Endothelial cell of umbilical vein (primary cell): ENCODE results near the gene PHLPP1. TPM values are rescaled to one million over a fixed set of nuclear protein-coding genes. Genes with fewer than 3 reads are reported as not detected.
A peak's percentile ranks its signal among the peaks of the same experiment; 100 is the strongest.

Experiments used
- BruUV-seq: library from RNA; stranded (reverse); fragments of 400-500 nt; replicated peaks from 2 replicates; lab custom pipeline; 2021; lab: Mats Ljungman, UMichigan
- CTCF ChIA-PET: fragments of 300-600, 350-600 bp; sonication (Branson Sonifier 250); formaldehyde crosslinking; loops from one replicate; lab custom pipeline; 2021; ENCODE audit warnings: antibody characterized with exemption, inconsistent platforms; lab: Charles Lee
- POLR2A ChIA-PET: fragments of 300-600, 350-600 bp; sonication (Branson Sonifier 250); formaldehyde crosslinking; loops from one replicate; lab custom pipeline; 2021; ENCODE audit warnings: antibody characterized with exemption, inconsistent platforms; lab: Charles Lee
- DNase-seq: peaks from one replicate; pipeline ENCODE4 v3.0.0-alpha.2; 2011; ENCODE audit warnings: low read depth, low spot score
- FAIRE-seq: peaks from 2 replicates; lab custom pipeline; 2011; peaks lifted over from hg19 to GRCh38; lab: Jason Lieb, UNC
- H2AFZ ChIP-seq: 2 replicates; pipeline ENCODE4 v1.6.0; 2012; ENCODE audit warnings: low read depth, low read length, control low read depth, inconsistent platforms
- H3K27ac ChIP-seq: 2 replicates; pipeline ENCODE4 v1.5.1; 2011; ENCODE audit warnings: low read depth, mild to moderate bottlenecking, control low read depth, low read length, moderate library complexity; ENCODE audit not compliant: insufficient read depth
- H3K27me3 ChIP-seq, 2 experiments: 2 replicates each; pipeline versions ENCODE4 v1.6.0 to v1.6.1; 2011; ENCODE audit warnings: low read length in 2 of 2, mixed read lengths in 1 of 2; ENCODE audit not compliant: control insufficient read depth in 2 of 2, insufficient read depth in 2 of 2
- H3K36me3 ChIP-seq, 2 experiments: 2 replicates in 1 of 2; 3 replicates in 1 of 2; pipeline ENCODE4 v1.5.1; 2011; ENCODE audit warnings: low read length in 2 of 2, mild to moderate bottlenecking in 1 of 2, moderate library complexity in 1 of 2; ENCODE audit not compliant: control insufficient read depth in 2 of 2, insufficient read depth in 2 of 2; ENCODE audit errors: extremely low read depth in 1 of 2
- H3K4me1 ChIP-seq: 3 replicates; pipeline ENCODE4 v1.5.1; 2011; ENCODE audit warnings: mild to moderate bottlenecking, low read length; ENCODE audit not compliant: control insufficient read depth, insufficient read depth; ENCODE audit errors: extremely low read depth
- H3K4me2 ChIP-seq: 2 replicates; pipeline ENCODE4 v1.6.1; 2011; ENCODE audit warnings: low read length, control low read depth, mixed read lengths; ENCODE audit not compliant: insufficient read depth
- H3K4me3 ChIP-seq, 3 experiments: fragments of 200-600 bp in 1 of 3; sonication (generic), shearing (Covaris generic) in 1 of 3; replicated peaks in 1 of 3; 2 replicates each; pipeline ENCODE4 v1.5.1; 2011 to 2016; ENCODE audit warnings: control low read depth in 3 of 3, low read length in 3 of 3, mild to moderate bottlenecking in 2 of 3, inconsistent platforms in 1 of 3, low read depth in 1 of 3, moderate library complexity in 1 of 3; ENCODE audit not compliant: insufficient read depth in 1 of 3
- H3K79me2 ChIP-seq: 2 replicates; pipeline ENCODE4 v1.6.0; 2012; ENCODE audit warnings: low read length, inconsistent platforms; ENCODE audit not compliant: control insufficient read depth, insufficient read depth
- H3K9ac ChIP-seq: replicated peaks from 2 replicates; pipeline ENCODE3; 2011; ENCODE audit warnings: low read length, control low read depth; ENCODE audit not compliant: insufficient read depth; ENCODE audit errors: extremely low read depth
- H3K9me1 ChIP-seq: replicated peaks from 3 replicates; pipeline ENCODE4 v1.6.0; 2011; ENCODE audit warnings: mild to moderate bottlenecking, low read length; ENCODE audit not compliant: control insufficient read depth, insufficient read depth; ENCODE audit errors: extremely low read depth
- H3K9me3 ChIP-seq: replicated peaks from 2 replicates; pipeline ENCODE4 v1.5.1; 2012; ENCODE audit warnings: low read length, inconsistent platforms; ENCODE audit not compliant: control insufficient read depth, insufficient read depth
- H4K20me1 ChIP-seq: replicated peaks from 2 replicates; pipeline ENCODE3; 2011; ENCODE audit warnings: mild to moderate bottlenecking, low read length; ENCODE audit not compliant: control insufficient read depth, insufficient read depth; ENCODE audit errors: extremely low read depth
- CTCF ChIP-seq, 2 donors: IDR thresholded peaks; 1 replicate in 1 of 2; 2 replicates in 1 of 2; pipeline ENCODE4 v1.5.1; 2011; ENCODE audit warnings: low read length in 2 of 2, mild to moderate bottlenecking in 2 of 2, moderate library complexity in 2 of 2, control low read depth in 1 of 2, inconsistent platforms in 1 of 2, low read depth in 1 of 2; ENCODE audit not compliant: insufficient read depth in 1 of 2; ENCODE audit errors: extremely low read depth in 1 of 2
- EZH2 ChIP-seq: IDR thresholded peaks from 2 replicates; pipeline ENCODE4 v1.6.1; 2012; ENCODE audit warnings: borderline replicate concordance, low read depth, mild to moderate bottlenecking, moderate library complexity, low read length, inconsistent platforms; ENCODE audit not compliant: severe bottlenecking
- GATA2 ChIP-seq: IDR thresholded peaks from 2 replicates; pipeline ENCODE4 v1.7.0; 2011; ENCODE audit warnings: low read depth, mild to moderate bottlenecking, moderate library complexity, mixed read lengths, low read length; ENCODE audit not compliant: insufficient read length, insufficient read depth
- JUN ChIP-seq: IDR thresholded peaks from 2 replicates; pipeline ENCODE4 v1.6.1; 2011; ENCODE audit warnings: borderline replicate concordance, low read depth; ENCODE audit not compliant: insufficient read length, insufficient read depth
- MYC ChIP-seq: IDR thresholded peaks from one replicate; pipeline ENCODE4 v1.6.1; 2011; ENCODE audit warnings: mild to moderate bottlenecking, low read depth, low read length
- POLR2A ChIP-seq: IDR thresholded peaks from 2 replicates; pipeline ENCODE4 v1.6.1; 2012; ENCODE audit warnings: low read depth, mild to moderate bottlenecking, control low read depth, low read length
- POLR2AphosphoS5 ChIP-seq: IDR thresholded peaks from 2 replicates; pipeline ENCODE4 v1.6.1; 2012; ENCODE audit warnings: low read depth, mild to moderate bottlenecking, control low read depth, low read length, moderate library complexity; ENCODE audit not compliant: insufficient read depth
- dilution Hi-C: fragments of 300-500 bp; cut with MboI; formaldehyde crosslinking; loops from one replicate; pipeline ENCODE4 v1.15.0; 2019; ENCODE audit warnings: low sequenced_read_pairs; ENCODE audit not compliant: extremely low pct_ligation_motif_present
- intact Hi-C: fragments of 100-400 bp; cut with micrococcal nuclease; formaldehyde crosslinking; loops from one replicate; pipeline ENCODE4 v1.10.0; 2022
- polyA plus RNA-seq, 4 experiments: library from polyadenylated mRNA; depleted of rRNA in 3 of 4; stranded (reverse) in 3 of 4; unstranded in 1 of 4; fragments of >200 nt; gene quantifications; 2 replicates each; pipeline versions ENCODE4 v1.2.1 to v1.2.3, GENCODE V29; 2011 to 2012; ENCODE audit warnings: missing spikeins in 1 of 4
- total RNA-seq: library from RNA; stranded (reverse); gene quantifications from 2 replicates; pipeline ENCODE4 v1.2.3, GENCODE V29; 2021
- TF ChIP-seq, protein P1 (sequence below): IDR thresholded peaks from 2 replicates; pipeline ENCODE4 v1.6.1; 2011; ENCODE audit not compliant: insufficient read depth, insufficient read length

PHLPP1 gene
- total and polyA plus RNA-seq, 2 donors (not counting 3 experiments of a cell fraction or from before 2014, with no cell fraction given): 4.0 to 10.8 TPM

DNA sequence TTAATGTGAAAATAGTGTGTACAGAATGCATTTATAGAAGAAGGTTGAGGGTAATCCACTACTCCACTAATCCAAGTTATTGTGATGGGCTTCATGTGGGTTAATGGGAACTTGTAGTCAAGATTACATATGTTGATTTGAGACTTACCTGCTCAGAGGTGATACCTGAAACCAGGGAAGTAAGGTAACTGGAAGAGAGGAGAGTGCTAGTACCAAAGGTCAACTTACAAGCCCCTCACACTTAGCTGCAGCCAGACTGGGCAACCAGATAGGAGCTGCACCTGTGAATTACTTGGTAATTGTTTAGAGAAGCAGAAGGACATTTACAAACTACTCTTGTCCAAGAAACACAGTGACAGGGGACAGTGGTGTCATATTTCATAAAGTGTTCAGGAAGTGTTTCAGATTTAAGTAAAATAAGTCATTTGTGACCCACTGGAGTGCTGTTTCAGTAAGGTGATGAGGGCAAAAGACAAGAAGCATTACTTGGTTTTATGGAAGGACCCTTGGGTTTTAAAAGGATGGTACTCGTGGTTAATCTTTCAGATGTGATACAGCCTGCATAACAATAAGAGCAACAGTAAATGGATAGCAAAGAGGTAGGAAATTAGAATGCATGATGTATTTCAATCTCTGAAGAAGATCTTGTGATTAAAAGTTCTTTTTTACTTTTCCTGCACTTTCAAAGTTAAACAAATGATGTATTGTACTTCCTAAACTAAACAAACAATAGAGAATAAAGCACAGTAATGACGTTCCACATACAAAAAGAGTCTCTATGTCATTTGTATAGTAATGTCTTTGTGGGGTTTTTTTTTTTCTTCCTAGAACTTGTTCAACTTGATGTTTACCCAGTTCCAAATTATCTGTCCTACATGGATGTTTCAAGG lies 189.3 kb downstream of the PHLPP1 start:
- H3K9ac ChIP-seq: no peak overlapping the region
- H3K9me1 ChIP-seq: no peaks in the 10 kb centered on the region
- no peaks in the 10 kb centered on the region for H3K79me2 ChIP-seq
- H2AFZ ChIP-seq: no peak overlapping the region
- peak; percentile 34 for DNase-seq
- H3K9me3 ChIP-seq: no peaks in the 10 kb centered on the region
- no TSS peak for BruUV-seq
- CTCF ChIA-PET: interaction anchor here (0.5 to 1.5 kb wide), 4 partner anchors 8 to 188 kb away, joined by 3 to 5 read pairs (median 4); no protein-coding TSS in a partner anchor
- no peak overlapping the region for H3K4me3 ChIP-seq
- POLR2A ChIA-PET: no interaction called here
- peaks cover 7% of the 10 kb centered on the region for H3K4me1 ChIP-seq
- H3K4me2 ChIP-seq: no peak overlapping the region
- TF ChIP-seq, protein P1, sequence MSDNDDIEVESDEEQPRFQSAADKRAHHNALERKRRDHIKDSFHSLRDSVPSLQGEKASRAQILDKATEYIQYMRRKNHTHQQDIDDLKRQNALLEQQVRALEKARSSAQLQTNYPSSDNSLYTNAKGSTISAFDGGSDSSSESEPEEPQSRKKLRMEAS: no peak
- TF ChIP-seq EZH2 (no peak), CTCF (IDR thresholded peaks at IDR 0.05; ENCODE audit: extremely low read depth in 1 of 2, insufficient read depth in 1 of 2, low read depth in 1 of 2, low read length in 2 of 2) (no peak), MYC (no peak), POLR2AphosphoS5 (no peak), POLR2A (no peak), GATA2 (no peak), JUN (no peak)
- intact Hi-C loops: loop anchor here (5.0 kb wide), 1 partner anchor 33 kb away; no protein-coding TSS in a partner anchor
- H3K27ac ChIP-seq: no peak overlapping the region
- H4K20me1 ChIP-seq: no peaks in the 10 kb centered on the region
- H3K27me3 ChIP-seq: no peaks in the 10 kb centered on the region
- dilution Hi-C loops: no loop called here
- peak; percentile 40 for FAIRE-seq
- H3K36me3 ChIP-seq: no peaks in the 10 kb centered on the region
